GM21723 (cell line): ENCODE data around the gene COL9A1.

ENCODE experiments used
- ATAC-seq: cut with Tn5 transposase; IDR thresholded peaks from one replicate; pipeline ENCODE4 v1.9.1; 2021; ENCODE audit warnings: mild to moderate bottlenecking, moderate library complexity; ENCODE audit not compliant: unreplicated experiment

The COL9A1 gene

DNA sequence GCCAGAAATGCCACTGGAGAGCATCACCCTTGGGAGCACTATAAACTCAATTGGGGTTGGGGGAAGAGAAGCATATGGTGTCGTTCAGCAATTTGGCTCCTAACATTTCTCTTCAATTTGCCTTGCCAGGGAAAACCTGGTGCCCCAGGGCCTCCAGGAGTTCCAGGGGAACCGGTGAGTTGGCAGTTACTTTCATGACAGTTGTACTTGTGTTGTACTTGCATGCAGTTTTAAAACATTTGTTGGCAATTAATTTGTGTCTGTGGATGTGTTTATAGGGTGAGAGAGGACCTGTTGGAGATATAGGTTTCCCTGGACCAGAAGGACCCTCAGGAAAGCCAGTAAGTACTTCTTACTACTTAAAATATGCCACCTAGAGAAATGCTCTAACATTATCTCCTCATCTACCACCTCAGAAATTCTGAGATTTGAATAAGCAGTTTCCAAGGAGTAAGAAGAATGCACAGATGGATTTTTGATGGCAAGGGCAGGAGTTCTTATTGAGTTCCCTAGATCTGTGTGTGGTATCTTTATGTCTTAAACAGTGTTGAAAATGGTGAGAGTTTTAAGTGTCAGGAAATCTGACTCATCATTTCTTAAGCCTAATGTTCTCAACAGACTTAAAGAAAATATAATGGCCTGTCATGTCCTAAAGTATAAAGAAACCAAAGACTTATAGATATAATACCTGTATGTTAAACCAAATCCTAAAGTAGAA, 122.5 kb downstream of the COL9A1 start:
- ATAC-seq: no peak

DNA sequence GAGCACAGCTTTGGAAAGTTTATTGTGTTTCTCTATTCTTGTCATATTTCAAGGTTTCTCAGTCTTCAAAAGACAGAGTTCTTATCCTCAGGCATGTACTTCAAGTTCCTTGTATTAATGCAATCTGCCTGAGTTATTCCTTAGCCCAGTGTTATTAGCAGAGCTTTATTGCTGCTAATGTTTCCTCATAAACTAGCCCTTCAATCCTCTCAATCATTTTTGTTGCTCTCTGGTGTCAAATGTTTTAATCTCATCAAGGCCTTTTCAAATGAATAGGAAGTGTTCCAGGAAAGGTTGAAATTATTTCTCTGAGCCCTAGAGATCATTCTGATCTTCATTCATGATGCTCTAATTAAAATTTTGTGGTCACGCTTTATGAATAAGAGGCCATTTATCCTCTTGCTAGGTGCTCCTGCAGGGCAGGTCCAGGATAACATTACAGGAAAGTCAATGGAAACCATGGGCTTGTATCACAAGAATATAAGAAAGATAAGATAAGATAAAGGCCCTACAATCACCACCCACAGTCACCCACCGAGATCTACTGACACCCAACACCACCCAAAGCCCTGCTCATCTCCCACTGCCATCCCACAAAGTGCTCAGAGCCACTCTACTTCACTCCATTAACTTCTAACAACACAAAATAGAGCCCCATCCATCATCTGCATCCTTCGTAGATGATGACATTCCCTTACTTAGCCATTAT, 125.9 kb downstream of the COL9A1 start:
- ATAC-seq: no peak

DNA sequence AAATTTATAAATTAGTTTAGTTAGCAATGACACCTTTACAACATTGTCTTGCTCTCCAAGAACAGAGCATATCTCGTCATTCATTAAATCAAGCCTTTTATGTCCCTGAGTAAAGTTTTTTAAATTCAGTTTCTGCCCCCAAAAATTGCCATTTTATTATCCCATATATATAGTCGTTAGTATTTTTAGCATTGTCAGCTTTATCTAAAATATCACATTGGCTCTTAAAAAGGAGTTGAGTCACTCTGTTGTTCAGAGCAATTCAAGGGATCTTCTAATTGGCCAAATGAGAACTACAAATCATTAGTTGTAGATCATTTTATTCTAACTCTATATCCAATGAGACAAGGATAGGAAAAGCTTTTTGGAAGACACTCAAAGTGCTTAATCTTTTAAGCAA, 127.1 kb downstream of the COL9A1 start:
- no peak for ATAC-seq

DNA sequence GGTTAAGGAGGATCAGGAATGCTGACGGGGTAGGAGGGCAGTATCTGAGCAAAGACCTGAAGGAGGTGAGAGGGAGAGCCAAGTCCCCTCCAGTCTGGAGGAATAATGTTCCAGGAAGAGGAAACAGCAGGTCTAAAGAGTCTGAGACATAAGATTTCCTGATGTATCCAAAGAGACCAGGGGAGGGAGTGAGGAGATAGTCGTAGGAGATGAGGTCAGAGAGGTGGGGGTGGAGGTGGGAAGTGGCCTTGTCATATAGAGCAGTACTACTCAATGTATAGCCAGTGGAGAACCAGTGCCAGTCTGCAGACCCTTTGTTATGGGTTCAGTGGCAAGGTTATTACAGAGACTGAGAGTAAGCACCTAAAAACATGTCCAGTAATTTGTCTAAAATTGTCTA, 130.6 kb downstream of the COL9A1 start:
- ATAC-seq: no peak

DNA sequence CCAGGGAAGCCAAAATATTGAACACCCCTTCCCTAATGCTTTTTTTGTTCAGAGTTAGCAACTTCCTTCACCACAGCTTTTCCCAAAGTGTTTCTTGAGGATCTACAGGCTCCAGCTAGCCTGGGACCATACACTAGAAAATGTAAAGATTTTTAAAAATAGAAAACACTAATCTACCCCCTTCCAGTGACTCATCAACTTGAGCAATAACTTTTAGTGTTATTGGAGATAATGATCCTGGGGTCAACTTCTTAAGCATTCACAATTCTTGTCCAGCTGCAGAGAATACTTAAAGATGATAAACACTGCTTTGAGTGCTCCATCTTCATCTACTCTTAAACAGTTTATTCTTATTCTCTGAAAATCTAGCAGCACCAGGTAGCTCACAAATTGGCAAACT, 131.6 kb downstream of the COL9A1 start:
- ATAC-seq: no peak

DNA sequence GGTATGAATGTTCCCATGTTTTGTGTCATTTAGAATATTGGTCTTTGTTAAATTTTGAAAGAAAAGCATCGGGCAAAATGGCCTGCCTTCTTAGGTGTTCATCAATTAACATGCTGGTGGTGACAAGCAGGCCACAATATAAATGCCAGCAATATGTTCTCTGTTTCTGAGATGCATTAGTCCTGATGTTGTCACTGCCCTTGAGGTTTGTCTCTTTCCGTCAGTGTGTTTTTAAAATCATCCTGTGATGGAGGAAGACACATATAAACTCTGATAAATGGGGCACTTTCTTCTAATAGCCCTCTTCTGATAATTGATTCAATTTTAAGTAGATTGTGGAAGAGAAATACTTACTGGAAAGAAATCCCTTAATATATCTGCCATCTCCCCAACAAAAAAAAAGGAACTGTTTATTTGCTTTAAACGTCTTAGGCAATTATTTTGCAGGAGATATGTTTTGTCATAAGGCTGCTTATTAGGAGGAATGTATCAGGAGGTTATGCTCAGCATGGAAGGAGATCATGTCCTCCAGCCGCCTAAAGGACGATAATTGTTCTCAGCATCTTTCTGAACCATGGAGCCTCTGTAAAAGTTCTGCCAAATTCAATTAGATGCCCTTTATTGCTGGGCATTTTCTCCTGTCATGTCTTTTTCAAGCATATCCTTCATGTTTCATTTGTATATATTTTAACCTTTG, 134.1 kb downstream of the COL9A1 start:
- ATAC-seq: no peak
